ENCODE data around the gene RALGPS1. TPM values are rescaled to one million over a fixed set of nuclear protein-coding genes. Genes with fewer than 3 reads are reported as not detected.
"Not testable (repeated sequence)": the region's sequence is repeated elsewhere in the genome, so short reads cannot be mapped to it uniquely, and the experiment has no call there.

The RALGPS1 gene
- polyA plus RNA-seq, 1 experiment = 1.7 TPM

- TF ChIP-seq, protein P1, sequence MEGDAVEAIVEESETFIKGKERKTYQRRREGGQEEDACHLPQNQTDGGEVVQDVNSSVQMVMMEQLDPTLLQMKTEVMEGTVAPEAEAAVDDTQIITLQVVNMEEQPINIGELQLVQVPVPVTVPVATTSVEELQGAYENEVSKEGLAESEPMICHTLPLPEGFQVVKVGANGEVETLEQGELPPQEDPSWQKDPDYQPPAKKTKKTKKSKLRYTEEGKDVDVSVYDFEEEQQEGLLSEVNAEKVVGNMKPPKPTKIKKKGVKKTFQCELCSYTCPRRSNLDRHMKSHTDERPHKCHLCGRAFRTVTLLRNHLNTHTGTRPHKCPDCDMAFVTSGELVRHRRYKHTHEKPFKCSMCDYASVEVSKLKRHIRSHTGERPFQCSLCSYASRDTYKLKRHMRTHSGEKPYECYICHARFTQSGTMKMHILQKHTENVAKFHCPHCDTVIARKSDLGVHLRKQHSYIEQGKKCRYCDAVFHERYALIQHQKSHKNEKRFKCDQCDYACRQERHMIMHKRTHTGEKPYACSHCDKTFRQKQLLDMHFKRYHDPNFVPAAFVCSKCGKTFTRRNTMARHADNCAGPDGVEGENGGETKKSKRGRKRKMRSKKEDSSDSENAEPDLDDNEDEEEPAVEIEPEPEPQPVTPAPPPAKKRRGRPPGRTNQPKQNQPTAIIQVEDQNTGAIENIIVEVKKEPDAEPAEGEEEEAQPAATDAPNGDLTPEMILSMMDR (IDR thresholded peaks at IDR 0.05; ENCODE audit: insufficient read depth, low read depth, low read length) = no peak
- Histone ChIP-seq H3K36me3 (ENCODE audit: control insufficient read depth, insufficient read depth, low read length) (no peaks in the 10 kb centered on the region), H3K27me3 (ENCODE audit: control insufficient read depth, insufficient read depth, low read length) (no peaks in the 10 kb centered on the region; the same call in 1 of the 2 replicates), H3K4me3 (ENCODE audit: low read depth, low read length) (no peak overlapping the region)
- CTCF ChIA-PET = interaction anchor here (0.9 to 1.3 kb wide), 2 partner anchors 9 to 38 kb away, joined by 3 read pairs; no protein-coding TSS in a partner anchor
- DNase-seq (ENCODE audit: low read depth) = no peak
- POLR2A ChIA-PET = no interaction called here
Measured at GRCh38 chr9:127142931-127143464, 228.4 kb downstream of the RALGPS1 start.

DNA sequence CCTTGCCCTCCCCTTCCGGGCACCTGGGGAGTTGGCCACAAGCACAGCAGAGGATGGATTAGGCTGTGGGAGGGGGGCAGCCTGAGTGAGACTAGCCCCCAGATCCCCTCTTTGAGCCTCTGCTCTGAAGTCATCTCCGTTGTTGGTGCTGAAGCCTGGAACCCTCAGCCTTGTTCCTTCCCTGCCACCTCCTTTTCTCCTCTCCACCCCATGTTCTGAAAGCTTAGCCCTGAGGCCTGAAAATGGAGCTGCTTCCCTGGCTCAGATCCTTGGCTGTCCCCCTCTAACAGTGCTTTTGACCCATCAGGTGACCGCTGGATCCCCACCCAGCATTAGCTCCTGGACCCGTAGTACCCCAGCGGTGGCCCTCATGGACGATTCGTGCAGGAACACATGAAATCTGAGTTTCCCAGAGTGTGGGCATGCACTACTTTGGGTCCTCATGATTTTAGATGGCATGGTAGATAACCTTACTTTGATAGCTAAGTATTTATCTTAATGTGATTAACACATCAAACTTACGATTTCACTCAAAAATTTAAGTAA lies 229.4 kb downstream of the RALGPS1 start:
- Histone ChIP-seq H3K36me3 (ENCODE audit: control insufficient read depth, insufficient read depth, low read length) (no peaks in the 10 kb centered on the region), H3K4me3 (ENCODE audit: low read depth, low read length) (no peak overlapping the region), H3K27me3 (ENCODE audit: control insufficient read depth, insufficient read depth, low read length) (peaks cover 5% of the 10 kb centered on the region)
- ChIA-PET CTCF (interaction anchor here (1.3 kb wide), 1 partner anchor 8 kb away, joined by 3 read pairs; no protein-coding TSS in a partner anchor), POLR2A (no interaction called here)
- no peak for DNase-seq (ENCODE audit: low read depth)
- TF ChIP-seq, protein P1 (IDR thresholded peaks at IDR 0.05; ENCODE audit: insufficient read depth, low read depth, low read length) = no peak

DNA sequence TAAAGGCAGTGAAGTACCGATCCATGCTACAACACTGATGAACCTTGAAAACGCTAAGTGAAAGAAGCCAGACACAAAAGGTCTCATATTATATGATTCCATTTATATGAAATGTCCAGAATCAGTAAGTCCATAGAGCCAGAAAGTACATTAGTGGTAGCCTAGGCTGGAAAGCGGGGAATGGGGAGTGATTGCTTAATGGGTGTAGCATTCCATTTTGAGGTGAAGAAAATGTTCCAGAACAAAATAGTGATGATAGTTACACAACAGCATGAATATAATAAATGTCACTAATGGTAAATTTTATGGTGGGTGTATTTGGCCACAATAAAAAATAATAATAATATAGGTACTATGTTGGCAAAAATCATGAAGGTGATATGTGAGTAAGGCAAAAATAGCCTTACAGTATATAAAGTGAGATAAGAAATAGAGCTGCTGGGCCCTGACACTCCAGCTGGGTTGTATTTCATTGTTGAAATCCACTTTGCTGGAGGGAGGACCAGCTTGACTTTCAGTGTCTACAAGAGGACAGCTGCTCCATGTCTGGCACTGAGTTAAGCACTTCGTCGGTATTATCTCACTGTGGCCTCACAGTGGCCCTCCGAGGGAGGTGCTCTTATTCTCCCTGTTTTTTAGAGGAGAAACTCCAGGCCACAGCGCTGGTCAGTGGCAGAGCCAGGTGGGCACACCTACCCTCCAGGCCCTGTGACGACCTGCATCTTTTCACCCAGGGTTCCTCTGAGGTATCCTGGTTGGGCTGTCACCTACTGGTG lies 230.3 kb downstream of the RALGPS1 start:
- TF ChIP-seq, protein P1 (IDR thresholded peaks at IDR 0.05; ENCODE audit: insufficient read depth, low read depth, low read length) = no peak
- no peaks in the 10 kb centered on the region for H3K36me3 ChIP-seq (ENCODE audit: control insufficient read depth, insufficient read depth, low read length)
- POLR2A ChIA-PET = interaction anchor here (0.6 kb wide), 1 partner anchor 11 kb away, joined by 3 read pairs; no protein-coding TSS in a partner anchor
- CTCF ChIA-PET = interaction anchor here (0.6 to 1.0 kb wide), 2 partner anchors 115 to 204 kb away, joined by 3 read pairs; no protein-coding TSS in a partner anchor
- H3K4me3 ChIP-seq (ENCODE audit: low read depth, low read length) = no peak overlapping the region
- peaks cover 5% of the 10 kb centered on the region for H3K27me3 ChIP-seq (ENCODE audit: control insufficient read depth, insufficient read depth, low read length)
- no peak for DNase-seq (ENCODE audit: low read depth)

DNA sequence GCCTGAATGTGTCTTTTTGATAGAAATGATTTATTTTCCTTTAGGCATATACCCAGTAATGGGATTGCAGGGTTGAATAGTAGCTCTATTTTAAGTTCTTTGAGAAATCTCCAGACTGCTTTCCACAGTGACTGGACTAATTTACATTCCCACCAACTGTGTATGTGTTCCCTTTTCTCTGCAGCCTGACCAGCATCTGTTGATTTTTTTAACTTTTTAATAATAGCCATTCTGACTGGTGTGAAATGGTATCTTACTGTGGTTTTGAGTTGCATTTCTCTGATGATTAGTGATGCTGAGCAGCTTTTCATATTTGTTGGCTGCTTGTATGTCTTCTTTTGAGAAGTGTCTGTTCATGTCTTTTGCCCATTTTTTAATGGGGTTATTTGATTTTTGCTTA lies 232.3 kb downstream of the RALGPS1 start:
- H3K4me3 ChIP-seq (ENCODE audit: low read depth, low read length); POLR2A ChIA-PET; DNase-seq (ENCODE audit: low read depth); H3K36me3 ChIP-seq (ENCODE audit: control insufficient read depth, insufficient read depth, low read length); H3K27me3 ChIP-seq (ENCODE audit: control insufficient read depth, insufficient read depth, low read length): not testable (repeated sequence)
- CTCF ChIA-PET = interaction anchor here (0.8 kb wide), 1 partner anchor 15 kb away, joined by 3 read pairs; no protein-coding TSS in a partner anchor

- POLR2A ChIA-PET = no interaction called here
- CTCF ChIA-PET = interaction anchor here (0.7 to 0.8 kb wide), 2 partner anchors 15 to 58 kb away, joined by 3 to 5 read pairs; no protein-coding TSS in a partner anchor
- Histone ChIP-seq H3K36me3 (ENCODE audit: control insufficient read depth, insufficient read depth, low read length) (no peaks in the 10 kb centered on the region), H3K4me3 (ENCODE audit: low read depth, low read length) (no peak overlapping the region), H3K27me3 (ENCODE audit: control insufficient read depth, insufficient read depth, low read length) (peaks cover 5% of the 10 kb centered on the region)
- no peak for DNase-seq (ENCODE audit: low read depth)
- TF ChIP-seq, protein P1 (IDR thresholded peaks at IDR 0.05; ENCODE audit: insufficient read depth, low read depth, low read length) = no peak
Measured at GRCh38 chr9:127147251-127147650, 232.7 kb downstream of the RALGPS1 start.

All from BJ (cell line).